ENCODE measurements around the gene INSYN1. TPM values are rescaled to one million over a fixed set of nuclear protein-coding genes. Genes with fewer than 3 reads are reported as not detected.

Gene INSYN1
- total and polyA plus RNA-seq, 2 donors (not counting 3 experiments of a cell fraction or from before 2014, with no cell fraction given), result 0.18 to 0.58 TPM

DNA sequence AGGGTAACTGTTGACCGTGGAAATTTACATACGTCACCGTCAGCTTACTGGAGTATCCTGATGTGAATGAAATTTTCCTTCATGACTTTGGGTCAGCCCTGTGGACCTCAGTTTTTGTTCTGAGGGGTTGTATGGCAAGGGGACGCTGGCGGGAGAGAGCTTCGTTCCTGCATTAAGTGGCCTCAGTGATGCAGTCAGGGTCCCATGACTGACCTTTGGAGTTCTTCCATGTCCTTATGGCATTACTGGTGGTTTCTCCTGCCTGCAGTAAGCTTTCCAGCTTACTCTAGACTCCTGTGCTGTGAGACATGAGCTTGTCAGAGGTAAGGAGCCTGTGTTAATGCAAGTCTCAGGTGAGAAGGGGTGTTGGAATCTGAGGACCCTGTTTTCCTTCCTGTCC is 67.2 kb downstream of the INSYN1 start:
- H3K36me3 ChIP-seq (ENCODE audit: control insufficient read depth in 2 of 2, extremely low read depth in 1 of 2, insufficient read depth in 2 of 2, low read length in 2 of 2), result no peaks in the 10 kb centered on the region
- dilution Hi-C loops (cut with MboI; ENCODE audit: extremely low pct_ligation_motif_present, low sequenced_read_pairs), result no loop called here
- H3K4me1 ChIP-seq (ENCODE audit: control insufficient read depth, extremely low read depth, insufficient read depth, low read length), result peaks cover 51% of the 10 kb centered on the region
- H2AFZ ChIP-seq (ENCODE audit: low read depth, low read length), result no peak overlapping the region
- DNase-seq (ENCODE audit: low read depth, low spot score), result no peak
- peaks cover 40% of the 10 kb centered on the region for H3K79me2 ChIP-seq (ENCODE audit: control insufficient read depth, insufficient read depth, low read length)
- H3K9me3 ChIP-seq (replicated peaks; ENCODE audit: control insufficient read depth, insufficient read depth, low read length), result no peaks in the 10 kb centered on the region
- peak; percentile 71 for FAIRE-seq
- H3K27me3 ChIP-seq (ENCODE audit: control insufficient read depth in 2 of 2, insufficient read depth in 2 of 2, low read length in 2 of 2), result no peaks in the 10 kb centered on the region
- H3K27ac ChIP-seq (ENCODE audit: insufficient read depth, low read depth, low read length), result no peak overlapping the region
- no peaks in the 10 kb centered on the region for H4K20me1 ChIP-seq (replicated peaks; ENCODE audit: control insufficient read depth, extremely low read depth, insufficient read depth, low read length)
- no peak overlapping the region for H3K9ac ChIP-seq (replicated peaks; ENCODE audit: extremely low read depth, insufficient read depth, low read length)
- intact Hi-C loops (cut with micrococcal nuclease), result loop anchor here (1.0 kb wide), 1 partner anchor 11 kb away; no protein-coding TSS in a partner anchor
- H3K4me3 ChIP-seq (replicated peaks in 1 of 3; ENCODE audit: insufficient read depth in 1 of 3, low read depth in 1 of 3, low read length in 3 of 3), result no peak overlapping the region
- no peaks in the 10 kb centered on the region for H3K9me1 ChIP-seq (replicated peaks; ENCODE audit: control insufficient read depth, extremely low read depth, insufficient read depth, low read length)
- TF ChIP-seq JUN (IDR thresholded peaks at IDR 0.05; ENCODE audit: borderline replicate concordance, insufficient read depth, insufficient read length, low read depth) (no peak), MAX (IDR thresholded peaks at IDR 0.05; ENCODE audit: insufficient read depth, insufficient read length) (no peak), GATA2 (IDR thresholded peaks at IDR 0.05; ENCODE audit: insufficient read depth, insufficient read length, low read depth, low read length) (no peak), EZH2 (IDR thresholded peaks at IDR 0.05; ENCODE audit: borderline replicate concordance, low read depth, low read length, severe bottlenecking) (no peak), POLR2AphosphoS5 (IDR thresholded peaks at IDR 0.05; ENCODE audit: insufficient read depth, low read depth, low read length) (no peak), POLR2A (IDR thresholded peaks at IDR 0.05; ENCODE audit: low read depth, low read length) (no peak), FOS (IDR thresholded peaks at IDR 0.05; ENCODE audit: borderline replicate concordance, insufficient read depth, low read length) (no peak), MYC (IDR thresholded peaks at IDR 0.05; ENCODE audit: low read depth, low read length) (no peak)
- TF ChIP-seq, protein P1, sequence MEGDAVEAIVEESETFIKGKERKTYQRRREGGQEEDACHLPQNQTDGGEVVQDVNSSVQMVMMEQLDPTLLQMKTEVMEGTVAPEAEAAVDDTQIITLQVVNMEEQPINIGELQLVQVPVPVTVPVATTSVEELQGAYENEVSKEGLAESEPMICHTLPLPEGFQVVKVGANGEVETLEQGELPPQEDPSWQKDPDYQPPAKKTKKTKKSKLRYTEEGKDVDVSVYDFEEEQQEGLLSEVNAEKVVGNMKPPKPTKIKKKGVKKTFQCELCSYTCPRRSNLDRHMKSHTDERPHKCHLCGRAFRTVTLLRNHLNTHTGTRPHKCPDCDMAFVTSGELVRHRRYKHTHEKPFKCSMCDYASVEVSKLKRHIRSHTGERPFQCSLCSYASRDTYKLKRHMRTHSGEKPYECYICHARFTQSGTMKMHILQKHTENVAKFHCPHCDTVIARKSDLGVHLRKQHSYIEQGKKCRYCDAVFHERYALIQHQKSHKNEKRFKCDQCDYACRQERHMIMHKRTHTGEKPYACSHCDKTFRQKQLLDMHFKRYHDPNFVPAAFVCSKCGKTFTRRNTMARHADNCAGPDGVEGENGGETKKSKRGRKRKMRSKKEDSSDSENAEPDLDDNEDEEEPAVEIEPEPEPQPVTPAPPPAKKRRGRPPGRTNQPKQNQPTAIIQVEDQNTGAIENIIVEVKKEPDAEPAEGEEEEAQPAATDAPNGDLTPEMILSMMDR (IDR thresholded peaks at IDR 0.05; ENCODE audit: extremely low read depth in 1 of 2, insufficient read depth in 1 of 2, low read depth in 1 of 2, low read length in 2 of 2), result no peak
- peak overlapping the region; percentile 56 for H3K4me2 ChIP-seq (ENCODE audit: insufficient read depth, low read length)
- BruUV-seq (replicated peaks), result no TSS peak
- ChIA-PET CTCF (interaction anchor here (0.7 to 10.8 kb wide), 9 partner anchors 8 to 445 kb away, joined by 3 to 368 read pairs (median 7); partner anchors contain the start of gene NPTN), POLR2A (interaction anchor here (0.6 to 0.7 kb wide), 2 partner anchors 448 to 1007 kb away, joined by 4 to 6 read pairs; no protein-coding TSS in a partner anchor)

Other genes with a start within 250 kb of the INSYN1 start
- gene NPTN, start 120.0 kb downstream of the INSYN1 start, total RNA-seq, result 71.5 and 77.4 TPM in 2 replicates
- gene NPTN, start 120.0 kb downstream of the INSYN1 start, polyA plus RNA-seq, result 67.0 and 81.3 TPM in 2 replicates
- 85.6 and 85.7 TPM in 2 replicates for gene CD276, start 69.0 kb downstream of the INSYN1 start, total RNA-seq
- gene CD276, start 69.0 kb downstream of the INSYN1 start, polyA plus RNA-seq, result 73.6 and 85.4 TPM in 2 replicates
- not detected in 2 replicates for gene TBC1D21, start 120.2 kb upstream of the INSYN1 start, total RNA-seq
- not detected in 2 replicates for gene TBC1D21, start 120.2 kb upstream of the INSYN1 start, polyA plus RNA-seq
- gene LOXL1, start 173.1 kb upstream of the INSYN1 start, total RNA-seq, result 5.2 and 9.2 TPM in 2 replicates
- 14.4 and 19.3 TPM in 2 replicates for gene LOXL1, start 173.1 kb upstream of the INSYN1 start, polyA plus RNA-seq
- 12.4 and 12.9 TPM in 2 replicates for gene STOML1, start 238.9 kb upstream of the INSYN1 start, total RNA-seq
- 15.4 and 16.7 TPM in 2 replicates for gene STOML1, start 238.9 kb upstream of the INSYN1 start, polyA plus RNA-seq
- 77.4 and 79.6 TPM in 2 replicates for gene PML, start 241.4 kb upstream of the INSYN1 start, total RNA-seq
- gene PML, start 241.4 kb upstream of the INSYN1 start, polyA plus RNA-seq, result 30.4 and 32.2 TPM in 2 replicates

All from endothelial cell of umbilical vein (primary cell).